SK-N-MC (cell line): Measurements from ENCODE around the gene PRDX2.

Experiments
- EZH2 ChIP-seq: fragments of 200-600 bp; sonication (generic); IDR thresholded peaks from one replicate; pipeline ENCODE4 v1.6.1; 2017; ENCODE audit warnings: antibody characterized with exemption
- POLR2AphosphoS5 ChIP-seq: IDR thresholded peaks from 2 replicates; pipeline ENCODE4 v1.6.1; 2012; ENCODE audit warnings: mild to moderate bottlenecking, low read depth, low read length, borderline replicate concordance

DNA sequence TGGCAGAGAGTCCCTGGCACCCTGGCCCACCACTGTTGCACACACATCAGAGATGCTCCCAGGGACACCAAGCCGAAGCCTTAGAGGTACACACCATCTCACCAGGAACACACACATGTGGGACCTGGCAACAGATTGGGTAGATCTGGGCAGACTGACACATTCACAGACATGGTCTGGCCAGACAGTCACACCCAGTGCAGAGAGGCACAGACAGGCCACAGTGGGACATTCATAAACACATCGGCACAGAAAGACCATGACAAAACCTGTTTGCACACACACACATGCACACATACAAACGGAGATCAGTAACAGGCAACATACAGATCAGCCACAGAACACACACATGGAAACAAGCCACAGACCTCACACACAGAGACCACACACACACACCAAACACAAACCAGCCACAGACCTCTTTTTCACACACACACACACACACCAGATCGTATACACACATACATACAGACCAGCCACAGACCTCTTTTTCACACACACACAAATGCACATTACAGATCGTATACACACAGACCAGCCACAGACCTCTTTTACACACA is 16.6 kb downstream of the PRDX2 start:
- TF ChIP-seq EZH2 (no peak), POLR2AphosphoS5 (no peak)
